AG10803 (cell line): ENCODE results near the gene VAPA.

Experiments
- DNase-seq: peaks from one replicate; pipeline ENCODE4 v3.0.0; 2010; ENCODE audit warnings: low read depth
- H3K4me3 ChIP-seq: 2 replicates; pipeline ENCODE4 v1.5.1; 2011; ENCODE audit warnings: mild to moderate bottlenecking, low read length, control low read depth
- TF ChIP-seq, protein P1 (sequence below): conservative IDR thresholded peaks from 2 replicates; pipeline ENCODE4 v1.5.1; 2011; ENCODE audit warnings: mild to moderate bottlenecking, low read length, control low read depth, inconsistent platforms

The VAPA gene

GRCh38 chr18:9877655-9878014 is 36.2 kb upstream of the VAPA start:
- TF ChIP-seq, protein P1, sequence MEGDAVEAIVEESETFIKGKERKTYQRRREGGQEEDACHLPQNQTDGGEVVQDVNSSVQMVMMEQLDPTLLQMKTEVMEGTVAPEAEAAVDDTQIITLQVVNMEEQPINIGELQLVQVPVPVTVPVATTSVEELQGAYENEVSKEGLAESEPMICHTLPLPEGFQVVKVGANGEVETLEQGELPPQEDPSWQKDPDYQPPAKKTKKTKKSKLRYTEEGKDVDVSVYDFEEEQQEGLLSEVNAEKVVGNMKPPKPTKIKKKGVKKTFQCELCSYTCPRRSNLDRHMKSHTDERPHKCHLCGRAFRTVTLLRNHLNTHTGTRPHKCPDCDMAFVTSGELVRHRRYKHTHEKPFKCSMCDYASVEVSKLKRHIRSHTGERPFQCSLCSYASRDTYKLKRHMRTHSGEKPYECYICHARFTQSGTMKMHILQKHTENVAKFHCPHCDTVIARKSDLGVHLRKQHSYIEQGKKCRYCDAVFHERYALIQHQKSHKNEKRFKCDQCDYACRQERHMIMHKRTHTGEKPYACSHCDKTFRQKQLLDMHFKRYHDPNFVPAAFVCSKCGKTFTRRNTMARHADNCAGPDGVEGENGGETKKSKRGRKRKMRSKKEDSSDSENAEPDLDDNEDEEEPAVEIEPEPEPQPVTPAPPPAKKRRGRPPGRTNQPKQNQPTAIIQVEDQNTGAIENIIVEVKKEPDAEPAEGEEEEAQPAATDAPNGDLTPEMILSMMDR: no peak
- DNase-seq: no peak
- H3K4me3 ChIP-seq: peak overlapping the region; percentile 35

DNA sequence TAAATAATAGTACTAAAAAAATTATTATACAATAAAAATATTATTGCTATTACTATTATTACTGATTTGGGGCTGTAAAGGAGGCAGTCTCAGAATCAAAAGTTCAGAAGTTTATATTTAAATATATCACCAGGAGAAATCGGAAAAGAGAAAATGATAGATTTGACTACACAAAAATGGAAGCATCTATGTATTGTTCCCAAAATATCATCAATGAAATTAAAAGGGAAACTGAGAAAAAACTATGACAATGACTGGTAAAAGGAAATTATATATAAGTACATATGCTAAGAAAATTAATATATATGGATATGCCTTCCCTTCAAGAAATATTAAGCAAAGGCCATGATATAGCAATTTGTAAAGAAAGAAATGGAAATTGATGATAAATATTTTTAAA is 35.7 kb upstream of the VAPA start:
- no peak overlapping the region for H3K4me3 ChIP-seq
- DNase-seq: no peak
- TF ChIP-seq, protein P1: no peak

DNA sequence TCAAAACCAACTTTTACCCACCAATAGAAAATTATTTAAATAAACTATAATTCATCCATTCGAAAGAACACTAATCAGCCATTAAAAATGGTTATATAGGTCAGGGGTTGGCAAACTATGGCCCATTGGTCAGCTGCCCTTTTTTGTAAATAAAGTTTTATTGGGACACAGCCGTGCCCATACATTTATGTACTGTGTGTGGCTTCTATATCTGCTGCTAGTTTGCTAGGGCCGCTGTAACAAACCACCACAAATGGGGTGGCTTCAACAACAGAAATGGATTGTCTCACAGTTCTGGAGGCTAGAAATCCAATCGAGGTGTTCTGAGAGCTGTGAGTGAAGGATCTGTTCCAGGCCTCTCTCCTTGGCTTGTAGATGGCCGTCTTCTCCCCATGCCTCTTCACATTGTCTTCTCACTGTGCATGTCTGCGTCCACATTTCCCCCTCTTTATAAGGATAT is 35.0 kb upstream of the VAPA start:
- no peak for DNase-seq
- H3K4me3 ChIP-seq: no peak overlapping the region
- TF ChIP-seq, protein P1: no peak

DNA sequence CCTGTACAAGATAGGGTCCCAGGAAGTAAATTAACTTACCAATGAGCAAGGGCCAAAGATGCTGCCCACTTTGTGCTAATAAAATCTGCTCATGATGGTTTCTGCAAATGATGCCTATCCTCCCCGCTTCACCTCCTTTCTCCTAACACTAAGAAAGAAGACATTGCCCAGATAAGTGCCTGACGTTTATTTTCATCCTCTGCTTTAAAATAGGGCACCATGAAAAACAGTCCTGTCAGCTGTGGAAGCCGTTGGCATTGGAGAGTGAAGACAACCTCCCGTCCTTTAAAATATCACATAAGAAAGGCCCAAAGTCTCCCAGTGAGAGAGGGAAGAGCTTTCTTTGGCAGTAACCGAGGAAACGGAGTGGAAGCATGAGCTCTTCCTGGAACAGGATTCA is 29.7 kb upstream of the VAPA start:
- H3K4me3 ChIP-seq: no peak overlapping the region
- TF ChIP-seq, protein P1: no peak
- no peak for DNase-seq

DNA sequence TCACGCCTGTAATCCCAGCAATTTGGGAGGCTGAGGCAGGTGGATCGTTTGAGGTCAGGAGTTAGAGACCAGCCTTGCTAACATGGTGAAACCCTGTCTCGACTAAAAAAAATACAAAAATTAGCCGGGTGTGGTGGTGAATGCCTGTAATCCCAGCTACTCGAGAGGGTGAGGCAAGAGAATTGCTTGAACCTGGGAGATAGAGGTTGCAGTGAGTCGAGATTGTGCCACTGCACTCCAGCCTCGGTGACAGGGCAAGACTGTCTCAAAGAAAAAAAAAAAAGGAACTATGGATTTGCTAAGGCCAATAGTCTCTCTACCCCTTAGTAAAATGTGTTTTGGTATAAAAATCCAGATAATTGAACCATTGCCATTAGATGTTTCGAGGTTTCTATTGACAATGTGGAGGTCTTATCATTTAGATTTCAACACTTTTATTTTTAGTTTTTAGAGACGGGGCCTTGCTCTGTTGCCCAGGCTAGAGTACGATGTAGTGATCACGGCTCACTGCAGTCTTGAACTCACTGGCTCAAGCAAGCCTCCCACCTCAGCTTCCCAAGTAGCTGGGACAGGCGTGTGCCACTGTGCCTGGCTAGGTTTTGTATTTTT is 29.2 kb upstream of the VAPA start:
- TF ChIP-seq, protein P1: no peak
- no peak overlapping the region for H3K4me3 ChIP-seq
- DNase-seq: no peak

- DNase-seq: no peak
- TF ChIP-seq, protein P1: no peak
Observed at GRCh38 chr18:9885170-9886004, 28.4 kb upstream of the VAPA start, which contains the start of gene TXNDC2. Gene TXNDC2, plus strand, starts transcription at chr18:9885973. Its CDS starts 708 bp downstream, at chr18:9886681.

GRCh38 chr18:9886005-9886348 is 27.8 kb upstream of the VAPA start:
- H3K4me3 ChIP-seq: no peak overlapping the region
- DNase-seq: no peak
- TF ChIP-seq, protein P1: no peak

More at GRCh38 chr18:9885170-9886004, 28.4 kb upstream of the VAPA start, which contains the start of gene TXNDC2:
- no peak within 1 kb of the TSS for H3K4me3 ChIP-seq
